Right renal pelvis (tissue), 4 donors: ENCODE measurements around the gene MGAT4C. TPM values are rescaled to one million over a fixed set of nuclear protein-coding genes. Genes with fewer than 3 reads are reported as not detected.
"Not testable (repeated sequence)": the region's sequence is repeated elsewhere in the genome, so short reads cannot be mapped to it uniquely, and the experiment has no call there.

Experiments used
- DNase-seq, 4 donors: peaks; one replicate each; pipeline ENCODE4 v3.0.0-alpha.2; 2013; ENCODE audit warnings: low read depth in 4 of 4, low spot score in 3 of 4, missing footprints in 1 of 4
- polyA plus RNA-seq, 4 donors: library from polyadenylated mRNA; unstranded; fragments of 120-200 nt; gene quantifications; one replicate each; pipeline ENCODE4 v1.2.1, GENCODE V29; 2013; ENCODE audit not compliant: insufficient read length in 4 of 4

Gene MGAT4C
- polyA plus RNA-seq, 4 donors, result 1.7 to 2.5 (median 2.0) TPM

DNA sequence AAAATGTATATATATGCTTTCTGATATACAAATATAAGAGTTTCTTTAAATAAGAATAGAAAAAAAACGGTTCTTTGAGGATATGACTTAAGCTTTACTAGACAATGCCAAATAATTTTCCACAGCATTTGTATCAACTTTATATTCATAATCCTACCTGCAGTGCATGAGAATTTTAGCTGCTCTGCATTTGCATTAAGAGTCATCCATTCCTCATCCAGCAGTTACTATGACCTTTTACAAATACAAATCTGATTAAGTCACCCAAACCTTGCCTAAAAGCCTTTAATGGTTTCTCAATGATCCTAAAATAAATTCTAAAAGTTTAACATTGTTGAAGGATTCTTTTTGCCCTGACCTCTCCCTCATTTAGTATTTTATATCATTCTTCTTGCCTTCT is 116.5 kb downstream of the MGAT4C start:
- no peak for DNase-seq

DNA sequence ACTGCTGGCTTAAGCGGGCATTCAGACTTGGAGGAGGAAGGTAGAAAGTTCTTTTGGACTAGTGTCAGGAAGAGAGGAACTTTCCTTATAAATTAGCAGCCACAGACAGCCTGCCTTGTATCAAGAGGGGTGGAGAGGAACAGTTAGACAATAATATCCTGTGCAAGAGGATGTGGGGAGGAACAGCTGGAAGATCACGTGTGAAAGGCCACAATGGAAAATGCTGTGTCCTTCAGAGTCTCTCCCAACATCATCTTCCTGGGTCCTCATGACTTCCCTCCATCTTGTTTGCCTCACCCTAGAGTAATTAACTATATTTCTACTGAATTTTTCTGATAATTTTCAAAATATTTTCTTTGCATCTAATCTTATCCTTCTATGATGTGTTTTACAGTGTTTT is 117.4 kb downstream of the MGAT4C start:
- DNase-seq, result no peak

DNA sequence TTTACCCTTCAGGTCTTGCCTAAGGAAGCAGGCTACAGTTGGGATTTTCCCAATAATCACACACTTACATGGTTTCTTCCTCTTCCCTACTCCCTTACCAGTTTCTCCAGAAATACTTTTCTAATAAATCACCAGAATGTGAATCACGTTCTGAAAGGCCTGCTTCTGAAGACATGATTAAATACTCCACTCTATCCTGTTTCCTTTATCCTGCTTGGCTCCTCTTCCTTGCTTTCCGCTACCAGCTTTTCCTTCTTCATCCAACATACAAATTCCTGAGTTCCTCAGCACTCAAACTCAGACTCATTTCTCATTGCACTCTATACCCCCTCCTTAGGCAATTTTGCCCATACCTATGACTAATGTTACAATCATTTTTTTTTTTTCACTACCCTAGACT is 118.3 kb downstream of the MGAT4C start:
- no peak for DNase-seq

DNA sequence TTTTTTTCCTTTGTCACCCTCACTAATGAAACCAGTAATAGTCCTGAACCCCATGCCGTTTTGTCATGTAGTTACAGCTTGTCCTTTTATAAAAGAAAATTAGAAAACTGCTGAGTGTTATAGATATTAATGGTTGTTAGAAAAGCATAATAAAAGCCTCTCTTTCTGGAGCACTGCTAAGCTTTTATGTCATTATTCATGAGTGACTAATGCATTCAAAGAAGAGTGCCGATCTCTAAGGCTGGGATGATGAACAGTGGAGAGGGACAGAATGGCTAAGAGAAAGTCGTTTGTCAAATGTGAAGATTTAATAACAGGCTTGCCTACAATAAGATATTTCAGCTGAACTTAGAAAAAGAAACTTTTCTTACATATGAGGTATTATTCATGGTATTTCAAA is 121.6 kb downstream of the MGAT4C start:
- DNase-seq, result no peak

DNA sequence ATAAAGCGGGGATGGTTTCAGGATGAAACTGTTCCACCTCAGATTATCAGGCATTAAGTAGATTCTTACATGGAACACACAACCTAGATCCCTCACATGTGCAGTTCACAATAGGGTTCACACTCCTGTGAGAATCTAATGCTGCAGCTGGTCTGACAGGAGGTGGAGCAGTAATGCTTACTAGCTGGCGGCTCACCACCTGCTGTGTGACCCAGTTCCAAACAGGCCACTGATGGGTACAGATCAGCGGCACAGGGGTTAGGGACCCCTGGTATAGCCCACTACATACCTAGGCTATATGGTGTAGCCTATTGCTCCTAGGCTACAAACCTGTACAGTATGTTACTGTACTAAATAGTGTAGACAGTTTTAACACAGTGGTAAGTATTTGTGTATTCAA is 129.3 kb downstream of the MGAT4C start:
- DNase-seq, result not testable (repeated sequence)

DNA sequence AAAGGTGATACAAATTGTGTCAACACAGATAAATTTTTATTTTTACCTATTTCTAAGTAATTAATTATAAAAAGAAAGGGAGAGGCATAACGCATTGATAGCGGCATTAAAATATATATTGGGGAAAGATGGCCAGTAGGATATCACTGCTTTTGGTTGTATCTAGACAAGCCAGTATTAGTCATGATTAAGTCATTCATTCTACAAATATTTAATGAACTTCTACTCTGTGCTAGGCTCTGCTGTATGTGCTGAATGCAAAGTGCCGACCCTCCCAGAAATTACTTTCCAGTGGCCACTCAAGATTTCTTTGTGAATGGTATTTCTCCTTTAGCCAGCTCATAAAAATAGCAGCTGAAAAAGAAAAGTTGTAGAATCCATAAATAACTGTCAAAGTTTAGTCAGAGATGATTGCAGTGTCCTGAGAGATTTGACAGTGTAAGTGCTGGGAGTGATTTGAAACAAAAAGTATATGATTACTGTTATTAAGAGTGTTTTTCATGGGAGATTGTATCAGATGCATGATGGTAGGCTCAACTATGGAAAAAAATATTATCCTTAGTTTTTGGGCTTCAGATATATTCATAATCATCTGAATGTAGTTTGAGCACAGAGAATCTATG is 133.2 kb downstream of the MGAT4C start:
- DNase-seq, result no peak

DNA sequence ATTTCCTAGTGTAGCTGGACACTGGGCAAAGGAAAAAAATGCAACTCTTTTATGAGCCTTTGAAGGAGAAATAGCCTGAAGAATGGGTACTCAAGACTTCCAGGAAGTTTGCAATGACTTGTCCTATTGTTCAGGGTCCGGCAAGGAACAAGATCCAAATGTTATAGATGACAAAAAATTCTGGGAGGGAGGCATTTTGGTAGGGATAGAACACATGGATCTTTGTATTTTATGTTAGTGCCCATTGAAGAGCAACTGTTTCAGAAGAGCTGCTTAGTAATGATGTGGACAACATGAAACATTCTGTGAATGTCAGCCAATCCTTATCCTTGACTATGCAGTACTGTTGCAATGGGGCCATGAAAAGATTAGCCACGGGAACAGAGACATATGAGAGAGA is 138.0 kb downstream of the MGAT4C start:
- no peak for DNase-seq

DNA sequence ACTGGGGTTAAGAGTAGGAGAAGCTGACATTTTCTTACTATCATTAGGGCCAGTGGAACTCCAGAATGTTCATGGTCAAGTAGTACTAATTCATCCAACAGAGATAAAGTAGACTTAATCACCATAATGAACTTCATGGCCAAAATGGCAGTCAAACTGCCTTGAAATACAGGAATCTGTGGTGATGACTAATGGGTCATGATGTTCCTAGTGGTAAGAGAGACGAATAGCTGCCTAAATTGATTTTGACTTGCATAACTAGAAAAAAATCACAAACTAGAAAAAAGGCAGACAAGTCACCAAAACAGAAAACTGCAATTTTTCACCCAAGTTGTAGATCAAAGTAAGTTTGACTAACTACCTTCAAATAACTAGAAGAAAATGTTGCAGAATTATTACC is 138.5 kb downstream of the MGAT4C start:
- DNase-seq, result no peak

DNA sequence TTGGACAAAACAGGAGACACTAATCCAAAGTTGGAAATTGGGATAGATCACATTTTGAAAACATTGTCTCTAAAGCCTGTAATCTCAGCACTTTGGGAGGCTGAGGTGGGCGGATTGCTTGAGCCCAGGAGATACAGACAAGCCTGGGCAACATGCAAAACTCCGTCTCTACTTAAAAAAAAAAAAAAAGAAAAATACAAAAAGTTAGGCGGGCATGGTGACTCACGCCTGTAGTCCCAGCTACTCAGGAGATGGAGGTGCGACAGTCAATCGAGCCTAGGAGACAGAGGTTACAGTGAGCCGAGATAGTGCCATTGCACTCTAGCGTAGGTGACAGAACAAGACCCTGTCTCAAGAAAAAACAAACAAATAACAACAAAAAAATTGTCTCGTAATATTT is 152.1 kb downstream of the MGAT4C start:
- DNase-seq, result no peak

DNA sequence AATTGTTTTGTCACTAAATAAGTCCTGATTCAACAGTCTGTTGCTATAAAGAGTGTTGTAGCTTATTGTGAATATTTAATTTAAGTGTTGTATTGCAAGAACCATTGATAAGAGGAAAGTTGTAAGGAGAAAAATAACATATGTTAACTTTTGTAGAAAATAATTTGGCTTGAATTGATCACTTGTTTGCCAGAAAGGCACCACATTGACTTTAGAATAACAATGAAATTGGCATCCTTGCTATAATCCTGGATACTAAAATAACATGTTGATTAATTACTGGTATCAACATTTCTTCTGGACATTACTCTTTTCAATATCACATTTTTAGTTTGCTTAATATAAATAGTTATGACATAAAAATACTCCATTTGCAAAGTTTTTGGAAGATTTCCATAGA is 159.0 kb downstream of the MGAT4C start:
- no peak for DNase-seq

DNA sequence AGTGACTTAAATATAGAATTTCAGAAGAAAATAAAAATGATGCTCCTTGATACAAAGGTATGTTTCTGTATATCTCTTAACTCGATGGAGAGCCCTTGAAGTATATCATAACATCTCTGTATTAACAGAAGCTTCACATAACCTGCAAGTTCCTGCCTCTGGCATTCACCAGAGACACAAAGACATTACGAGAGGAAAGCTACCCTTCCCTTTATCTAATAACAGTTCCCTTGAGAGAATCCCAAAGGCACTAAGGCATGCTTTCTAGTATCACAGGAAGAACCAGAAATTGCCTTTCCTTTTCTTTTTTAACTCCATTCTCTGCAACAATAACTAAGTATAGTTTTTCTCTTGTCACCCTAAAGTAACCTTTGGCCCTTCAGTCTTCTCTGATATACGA is 164.5 kb downstream of the MGAT4C start:
- no peak for DNase-seq

DNA sequence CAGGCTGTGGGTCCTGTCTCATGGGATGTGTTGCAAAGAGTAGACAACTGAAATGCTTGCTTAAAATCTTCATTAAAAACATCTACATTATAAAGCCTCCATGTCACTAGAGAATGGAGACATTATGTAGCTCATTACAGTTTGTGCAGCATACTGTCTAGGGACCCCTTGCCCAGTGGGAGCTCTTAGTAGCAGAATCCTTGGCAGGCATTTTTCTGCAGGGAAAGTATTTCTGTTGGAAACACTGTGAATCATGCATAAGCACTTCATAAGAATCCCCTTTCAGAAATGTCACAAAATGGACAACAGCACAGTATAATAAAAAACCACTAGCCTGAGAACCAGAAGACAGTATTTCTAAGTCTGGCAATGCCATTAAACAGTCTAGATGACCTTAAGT is 174.3 kb downstream of the MGAT4C start:
- no peak for DNase-seq

DNA sequence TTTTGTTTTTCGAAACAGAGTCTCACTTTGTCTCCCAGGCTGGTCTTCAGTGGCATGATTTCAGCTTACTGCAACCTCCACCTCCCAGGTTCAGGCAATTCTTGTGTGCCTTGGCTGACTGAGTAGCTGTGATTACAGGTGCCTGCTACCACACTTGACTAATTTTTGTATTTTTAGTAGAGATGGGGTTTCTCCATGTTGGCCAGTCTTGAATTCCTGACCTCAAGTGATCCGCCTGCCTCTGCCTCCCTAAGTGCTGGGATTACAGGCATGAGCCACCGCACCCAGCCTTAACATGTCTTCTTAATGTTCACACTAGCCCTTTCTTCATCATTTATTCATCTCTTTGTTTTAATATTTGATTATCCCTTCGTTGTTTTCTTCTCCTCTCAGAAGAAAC is 197.1 kb downstream of the MGAT4C start:
- not testable (repeated sequence) for DNase-seq

DNA sequence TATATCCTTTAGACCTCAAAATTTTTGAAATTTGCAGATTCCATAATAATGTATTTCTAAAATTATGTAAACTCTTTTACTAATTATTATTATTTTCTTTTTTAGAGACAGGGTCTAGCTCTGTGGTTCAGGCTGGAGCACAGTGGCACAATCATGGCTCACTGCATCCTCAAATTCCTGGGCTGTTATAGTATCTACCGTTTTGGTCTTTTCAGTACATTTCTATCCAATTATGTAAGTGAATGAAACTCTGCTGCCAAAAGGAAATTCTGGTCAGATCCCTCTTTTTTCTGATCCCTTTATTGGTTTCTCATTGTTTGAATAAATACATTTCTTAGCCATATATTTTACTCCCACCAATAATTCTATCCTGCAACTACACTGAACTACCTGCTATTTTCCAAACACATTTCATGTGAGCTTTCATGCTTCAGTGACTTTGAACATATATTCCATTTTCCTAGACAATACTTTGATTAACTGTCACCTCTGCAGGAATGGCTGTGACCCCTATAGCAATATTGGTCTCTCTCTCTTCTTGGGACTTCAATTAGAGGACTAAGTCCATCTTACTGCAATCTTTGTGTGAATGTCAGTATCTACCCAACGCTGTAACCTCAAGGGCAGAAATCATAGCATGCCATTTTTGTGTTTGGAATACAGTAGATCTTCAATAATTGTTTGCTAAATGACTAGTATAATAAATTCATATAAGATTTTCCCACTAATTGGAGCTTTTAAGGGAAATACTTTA is 198.9 kb downstream of the MGAT4C start:
- no peak for DNase-seq

DNA sequence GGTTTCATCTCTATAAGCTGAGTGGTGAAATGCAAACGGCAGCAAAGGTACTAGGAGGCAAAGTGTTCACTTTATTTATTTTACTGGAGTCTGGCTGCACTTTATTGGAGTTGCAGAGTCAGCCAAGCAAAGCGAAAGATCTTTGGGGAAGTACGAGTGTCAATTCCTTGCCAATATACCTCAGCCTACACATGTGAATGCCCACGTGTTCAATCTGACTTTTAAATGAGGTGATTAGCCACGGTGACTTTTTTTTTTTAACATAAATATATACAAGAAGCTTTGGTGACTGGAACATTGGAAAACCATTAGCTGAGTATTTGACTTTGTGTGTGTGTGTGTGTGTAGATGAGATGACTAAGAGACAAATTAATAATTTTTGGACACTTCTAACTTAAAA is 203.3 kb downstream of the MGAT4C start:
- no peak for DNase-seq

DNA sequence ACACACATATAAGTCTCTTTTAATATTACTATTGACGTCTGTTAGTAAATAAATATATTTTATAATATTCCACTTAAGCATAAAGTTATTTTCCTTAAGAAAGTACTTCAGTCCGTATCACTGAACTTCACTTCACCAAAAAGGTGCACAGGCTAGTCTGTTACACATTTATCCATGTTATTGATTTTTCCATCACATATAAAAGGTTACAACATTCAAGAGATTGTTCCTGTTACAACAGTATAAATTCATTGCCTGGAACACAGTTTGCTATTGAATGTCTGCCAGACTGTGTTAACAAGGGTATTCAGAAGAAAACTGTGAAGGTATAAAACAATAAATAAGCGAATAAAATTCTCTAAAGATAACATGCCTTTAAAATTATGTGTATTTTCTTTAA is 206.2 kb downstream of the MGAT4C start:
- no peak for DNase-seq

DNA sequence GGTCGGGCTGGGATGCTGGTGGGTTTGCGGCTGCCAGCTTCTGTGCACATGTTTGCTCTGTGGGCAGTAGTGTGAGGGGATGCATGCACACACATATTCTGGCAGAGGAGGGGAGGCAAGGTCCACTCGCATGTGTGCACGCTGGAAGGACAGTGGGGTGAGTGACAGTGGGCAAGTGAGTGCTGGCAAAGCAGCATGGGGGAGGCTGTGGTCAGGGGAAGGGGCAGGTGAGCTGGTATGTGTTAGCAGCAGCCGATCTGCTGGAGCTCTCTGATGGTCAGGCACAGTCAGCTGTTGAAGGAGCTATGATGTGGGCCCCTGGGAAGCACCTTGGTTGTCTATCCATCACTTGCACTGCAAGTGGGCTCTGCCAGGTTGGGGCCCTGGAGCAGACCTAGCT is 211.8 kb downstream of the MGAT4C start:
- DNase-seq, result no peak

DNA sequence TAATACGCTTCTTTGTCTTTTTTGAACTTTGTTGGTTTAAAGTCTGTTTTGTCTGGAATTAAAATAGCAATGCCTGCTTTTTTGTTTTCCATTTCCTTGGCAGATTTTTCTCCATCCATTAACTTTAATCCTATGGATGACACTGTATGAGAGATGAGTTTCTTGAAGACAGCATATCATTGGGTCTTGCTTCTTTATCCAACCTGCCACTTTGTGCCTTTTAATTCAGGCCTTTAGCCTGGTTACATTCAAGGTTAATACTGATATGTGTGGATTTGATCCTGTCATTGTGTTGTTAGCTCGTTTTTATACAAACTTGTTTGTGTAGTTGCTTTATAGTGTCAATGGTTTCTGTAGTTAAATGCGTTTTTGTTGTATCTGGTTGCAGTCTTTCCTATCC is 214.1 kb downstream of the MGAT4C start:
- DNase-seq, result no peak

DNA sequence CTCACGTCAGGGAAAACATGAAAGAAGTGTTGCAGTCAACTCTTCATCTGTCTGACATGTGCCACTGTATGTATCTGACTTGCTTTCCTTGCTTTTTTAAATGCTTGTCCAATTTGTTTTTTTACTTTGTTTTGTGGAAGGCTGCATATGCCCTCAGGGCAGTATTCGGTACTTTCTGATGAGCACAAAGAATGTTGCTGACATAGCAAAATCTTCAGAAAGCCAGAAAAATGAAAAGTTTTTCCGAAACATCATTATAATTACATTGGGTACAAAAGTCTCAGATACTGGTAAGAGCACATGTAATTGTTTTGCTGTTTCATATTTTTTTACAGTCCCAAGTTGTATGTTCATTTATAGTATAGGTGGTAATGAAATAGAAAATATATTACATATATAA is 237.8 kb downstream of the MGAT4C start:
- no peak for DNase-seq

DNA sequence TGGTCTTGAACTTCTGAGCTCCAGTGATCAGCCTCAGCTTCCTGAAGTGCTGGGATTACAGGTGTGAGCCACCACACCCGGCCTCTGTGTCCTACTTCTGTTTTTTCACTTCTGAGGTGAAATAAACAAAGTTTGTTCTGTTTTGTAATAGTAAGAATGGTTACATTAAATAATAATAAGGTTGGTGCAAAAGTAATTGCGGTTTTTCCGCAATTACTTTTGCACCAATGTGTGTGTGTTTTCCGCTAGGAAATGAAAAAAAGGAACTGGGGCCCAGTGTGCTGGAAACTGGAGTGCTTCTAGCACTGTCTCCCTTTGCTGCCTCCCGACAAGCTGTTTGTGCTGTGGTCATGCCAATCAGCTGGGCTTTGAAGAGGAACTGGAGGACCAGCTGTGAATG is 241.2 kb downstream of the MGAT4C start:
- no peak for DNase-seq

DNA sequence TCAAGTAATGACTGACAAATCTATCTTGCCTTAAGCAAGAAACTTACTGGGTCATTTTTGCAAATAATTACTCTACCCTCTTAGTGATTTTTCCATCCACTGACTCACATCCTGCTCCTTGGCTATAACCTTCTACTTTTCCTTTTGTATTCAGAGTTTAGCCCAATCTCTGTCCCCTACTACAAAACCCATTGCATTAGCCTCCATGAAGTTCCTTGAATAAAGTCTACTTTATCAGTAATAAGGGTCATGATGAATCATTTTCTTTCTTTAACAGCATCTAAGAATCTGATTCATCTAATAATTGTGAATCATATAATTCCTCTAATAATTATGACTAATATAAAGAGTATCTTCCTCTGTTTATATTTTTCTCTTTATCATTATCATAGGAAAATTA is 249.5 kb downstream of the MGAT4C start:
- DNase-seq, result no peak

DNA sequence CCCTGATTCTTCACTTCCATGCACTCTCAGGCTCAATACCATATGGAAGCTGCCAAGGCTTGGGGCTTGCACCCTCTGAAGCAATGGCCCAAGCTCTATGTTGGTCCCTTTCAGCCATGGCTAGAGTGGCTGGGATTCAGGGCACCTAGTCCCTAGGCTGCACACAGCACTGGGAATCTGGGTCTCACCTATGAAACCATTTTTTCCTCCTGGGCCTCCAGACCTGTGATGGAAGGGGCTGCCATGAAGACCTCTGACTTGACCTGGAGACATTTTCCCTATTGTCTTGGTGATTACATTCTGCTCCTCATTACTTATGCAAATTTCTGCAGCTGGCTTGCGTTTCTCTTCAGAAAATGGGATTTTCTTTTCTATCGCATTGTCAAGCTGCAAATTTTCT is 258.1 kb downstream of the MGAT4C start:
- no peak for DNase-seq

DNA sequence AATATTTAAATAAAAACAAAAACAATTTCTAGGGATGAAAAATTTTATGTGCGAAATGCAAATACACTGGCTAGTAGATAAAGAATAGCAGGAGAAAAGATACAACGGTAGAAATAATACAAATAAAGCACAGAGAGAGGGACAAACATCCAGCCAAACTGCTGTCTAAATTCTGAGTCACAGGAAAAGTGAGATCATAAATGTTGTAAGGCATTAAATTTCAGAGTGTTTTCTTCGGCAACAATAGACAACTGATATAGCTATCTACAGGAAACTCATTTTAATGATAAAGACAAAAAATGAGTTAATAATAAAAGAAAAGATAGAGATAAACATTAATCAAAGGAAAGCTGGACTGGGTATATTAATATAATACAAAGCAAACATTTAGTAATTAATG is 259.9 kb downstream of the MGAT4C start:
- no peak for DNase-seq
